K562 (cell line): Measurements from ENCODE around the gene TMEM107. TPM values are rescaled to one million over a fixed set of nuclear protein-coding genes. Genes with fewer than 3 reads are reported as not detected.

Source experiments
- ARID1B ChIP-seq: fragments of 450-650 bp; IDR thresholded peaks from 2 replicates; pipeline ENCODE4 v1.6.1; 2016; ENCODE audit warnings: antibody characterized with exemption, mild to moderate bottlenecking, inconsistent platforms
- BACH1 ChIP-seq: fragments of 200-800 bp; sonication (Bioruptor generic); IDR thresholded peaks from 2 replicates; pipeline ENCODE4 v1.6.1; 2016; ENCODE audit warnings: missing genetic modification characterization, missing compliant biosample characterization
- BCL6 ChIP-seq: fragments of 250-450 bp; sonication (Bioruptor Pico); IDR thresholded peaks from 2 replicates; pipeline ENCODE4 v1.4.0; 2020
- CBX1 ChIP-seq: sonication (generic); IDR thresholded peaks from 2 replicates; pipeline ENCODE4 v1.6.1; 2016; ENCODE audit warnings: antibody characterized with exemption, low read depth, mild to moderate bottlenecking
- CEBPB ChIP-seq: fragments of 450-650 bp; IDR thresholded peaks from 2 replicates; pipeline ENCODE4 v1.6.1; 2016; ENCODE audit warnings: missing genetic modification characterization, missing compliant biosample characterization
- CREM ChIP-seq: IDR thresholded peaks from 2 replicates; pipeline ENCODE4 v1.6.1; 2014; ENCODE audit warnings: antibody characterized with exemption, low read depth
- EP300 ChIP-seq: IDR thresholded peaks from 2 replicates; pipeline ENCODE4 v1.6.1; 2012; ENCODE audit warnings: low read length, improper control_type of control experiment
- GABPB1 ChIP-seq: sonication (generic); formaldehyde crosslinking; IDR thresholded peaks from 2 replicates; pipeline ENCODE4 v1.8.0; 2022; ENCODE audit warnings: mild to moderate bottlenecking, missing genetic modification reagents
- LCOR ChIP-seq: sonication (generic); formaldehyde crosslinking; IDR thresholded peaks from 2 replicates; pipeline ENCODE4 v1.8.0; 2022; ENCODE audit warnings: mild to moderate bottlenecking, missing genetic modification reagents
- PHF20 ChIP-seq: fragments of 450-650 bp; IDR thresholded peaks from 2 replicates; pipeline ENCODE4 v1.6.1; 2018; ENCODE audit not compliant: partially characterized antibody
- RFX5 ChIP-seq: IDR thresholded peaks from 2 replicates; pipeline ENCODE4 v1.6.1; 2011; ENCODE audit warnings: low read depth, mild to moderate bottlenecking, improper control_type of control experiment, low read length
- THRA ChIP-seq: fragments of 450-650 bp; IDR thresholded peaks from 2 replicates; pipeline ENCODE4 v1.6.1; 2017; ENCODE audit warnings: mild to moderate bottlenecking, moderate library complexity
- TOE1 ChIP-seq, 2 experiments: fragments of 450-650 bp in 1 of 2; sonication (generic) in 1 of 2; formaldehyde crosslinking in 1 of 2; IDR thresholded peaks; 2 replicates each; pipeline versions ENCODE4 v1.7.1 to v1.8.0; 2016 to 2022; ENCODE audit warnings: borderline replicate concordance in 2 of 2, mild to moderate bottlenecking in 2 of 2, antibody characterized with exemption in 1 of 2, inconsistent platforms in 1 of 2, low read depth in 1 of 2, missing genetic modification reagents in 1 of 2, moderate library complexity in 1 of 2
- ZBED1 ChIP-seq: IDR thresholded peaks from 2 replicates; pipeline ENCODE4 v1.6.1; 2014
- ZNF197 ChIP-seq: fragments of 200-800 bp; sonication (Bioruptor generic); IDR thresholded peaks from 2 replicates; pipeline ENCODE4 v1.6.1; 2016; ENCODE audit warnings: low read depth, missing genetic modification characterization, missing compliant biosample characterization
- ZNF583 ChIP-seq: fragments of 250-450 bp; sonication (Bioruptor Pico); IDR thresholded peaks from 2 replicates; pipeline ENCODE4 v1.4.0; 2020
- polyA plus RNA-seq, 8 experiments: library from polyadenylated mRNA; depleted of rRNA in 4 of 8; stranded (reverse) in 5 of 8; unstranded in 3 of 8; fragments of >200 nt; fragmentation: Nextera tagmentation in 2 of 8; fragmentation: Illumina TruSeq in 1 of 8; extraction: Ambion mirVana in 2 of 8; extraction: Trizol in 1 of 8; gene quantifications; 2 replicates each; pipeline versions ENCODE4 v1.2.1 to v1.2.3, GENCODE V29; 2011 to 2014; ENCODE audit warnings: inconsistent platforms in 1 of 8, missing spikeins in 1 of 8
- total RNA-seq, 7 experiments: library from RNA; depleted of rRNA in 6 of 7; stranded (reverse); fragments of >200 nt in 6 of 7; fragmentation: Illumina TruSeq in 2 of 7; extraction: Trizol in 2 of 7; gene quantifications; 2 replicates each; pipeline versions ENCODE4 v1.2.1 to v1.2.3, GENCODE V29; 2011 to 2021; ENCODE audit warnings: low replicate concordance in 1 of 7
- TF ChIP-seq, protein P1 (sequence below), 2 experiments: fragments of 200-800 bp in 1 of 2; sonication (Bioruptor generic) in 1 of 2; sonication (generic) in 1 of 2; formaldehyde crosslinking in 1 of 2; IDR thresholded peaks in 1 of 2; conservative IDR thresholded peaks in 1 of 2; 2 replicates each; pipeline versions ENCODE4 v1.5.0 to v1.6.1; 2016 to 2020; ENCODE audit warnings: missing compliant biosample characterization in 1 of 2, missing genetic modification characterization in 1 of 2, missing genetic modification reagents in 1 of 2
- TF ChIP-seq, protein P2 (sequence below), 2 experiments: IDR thresholded peaks; 2 replicates each; pipeline ENCODE4 v1.6.1; 2011; ENCODE audit warnings: borderline replicate concordance in 1 of 2, control low read depth in 1 of 2, low read depth in 1 of 2, low read length in 1 of 2, mild to moderate bottlenecking in 1 of 2, mixed read lengths in 1 of 2, moderate library complexity in 1 of 2; ENCODE audit not compliant: insufficient read depth in 1 of 2, insufficient read length in 1 of 2, poor library complexity in 1 of 2, severe bottlenecking in 1 of 2; ENCODE audit errors: extremely low read depth in 1 of 2
- TF ChIP-seq, protein P3 (sequence below): fragments of 250-450 bp; sonication (Bioruptor Pico); IDR thresholded peaks from 2 replicates; pipeline ENCODE4 v1.5.0; 2020; ENCODE audit warnings: mild to moderate bottlenecking, borderline replicate concordance
- TF ChIP-seq, protein P4 (sequence below): fragments of 450-650 bp; formaldehyde crosslinking; IDR thresholded peaks from 2 replicates; pipeline ENCODE4 v1.4.0; 2022; ENCODE audit warnings: mild to moderate bottlenecking, moderate library complexity

The TMEM107 gene
- total and polyA plus RNA-seq, 9 of the 15 experiments (the other 6 are each of a cell fraction or from before 2014, with no cell fraction given): 7.1 to 26.2 (median 16.9) TPM

DNA sequence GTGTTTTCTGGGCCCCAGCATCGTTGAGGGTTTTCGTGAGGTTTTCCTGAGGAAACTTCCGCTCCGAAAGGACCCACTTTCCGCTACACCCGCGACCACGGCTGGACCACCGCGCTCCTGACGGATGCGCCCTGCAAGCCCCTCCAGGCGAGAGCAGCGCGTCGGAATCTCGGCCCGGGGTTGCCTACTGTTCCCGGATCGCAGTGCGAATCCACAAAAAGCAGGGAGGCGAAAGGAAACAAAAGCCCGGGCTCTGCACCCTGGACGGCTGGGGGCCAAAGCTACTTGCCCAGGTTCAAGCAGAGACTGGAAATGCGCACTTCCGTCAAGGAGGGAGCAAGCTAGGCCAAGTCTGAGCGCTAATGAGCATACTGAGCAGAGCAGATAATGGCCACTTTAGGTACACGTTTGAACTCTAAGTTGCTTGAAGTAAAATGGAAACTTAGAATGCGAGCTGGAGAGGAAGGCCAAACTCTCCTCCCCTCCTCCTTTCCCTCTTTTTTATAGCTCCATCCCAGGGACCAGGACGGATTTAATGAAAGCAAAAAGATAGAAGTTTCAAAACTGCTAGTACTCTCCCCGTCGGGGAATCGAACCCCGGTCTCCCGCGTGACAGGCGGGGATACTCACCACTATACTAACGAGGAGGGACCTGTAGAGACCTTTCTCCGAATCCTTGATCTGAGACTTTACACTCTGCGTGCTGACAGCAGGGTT lies 45.6 kb upstream of the TMEM107 start (continued):
- TF ChIP-seq ZNF583 (CRISPR knock-in tag): no peak
- no peak for TF ChIP-seq PHF20
- no peak; the same call in 1 of the 2 replicates for TF ChIP-seq GABPB1
- TF ChIP-seq, protein P1, sequence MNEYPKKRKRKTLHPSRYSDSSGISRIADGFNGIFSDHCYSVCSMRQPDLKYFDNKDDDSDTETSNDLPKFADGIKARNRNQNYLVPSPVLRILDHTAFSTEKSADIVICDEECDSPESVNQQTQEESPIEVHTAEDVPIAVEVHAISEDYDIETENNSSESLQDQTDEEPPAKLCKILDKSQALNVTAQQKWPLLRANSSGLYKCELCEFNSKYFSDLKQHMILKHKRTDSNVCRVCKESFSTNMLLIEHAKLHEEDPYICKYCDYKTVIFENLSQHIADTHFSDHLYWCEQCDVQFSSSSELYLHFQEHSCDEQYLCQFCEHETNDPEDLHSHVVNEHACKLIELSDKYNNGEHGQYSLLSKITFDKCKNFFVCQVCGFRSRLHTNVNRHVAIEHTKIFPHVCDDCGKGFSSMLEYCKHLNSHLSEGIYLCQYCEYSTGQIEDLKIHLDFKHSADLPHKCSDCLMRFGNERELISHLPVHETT (CRISPR knock-in tag; conservative IDR thresholded peaks at IDR 0.05 in 1 of 2, IDR thresholded peaks at IDR 0.05 in 1 of 2): no peak
- no peak for TF ChIP-seq BCL6 (CRISPR knock-in tag)
- TF ChIP-seq BACH1 (tag): no peak
- no peak for TF ChIP-seq ZNF197
- no peak for TF ChIP-seq ARID1B
- TF ChIP-seq, protein P2, sequence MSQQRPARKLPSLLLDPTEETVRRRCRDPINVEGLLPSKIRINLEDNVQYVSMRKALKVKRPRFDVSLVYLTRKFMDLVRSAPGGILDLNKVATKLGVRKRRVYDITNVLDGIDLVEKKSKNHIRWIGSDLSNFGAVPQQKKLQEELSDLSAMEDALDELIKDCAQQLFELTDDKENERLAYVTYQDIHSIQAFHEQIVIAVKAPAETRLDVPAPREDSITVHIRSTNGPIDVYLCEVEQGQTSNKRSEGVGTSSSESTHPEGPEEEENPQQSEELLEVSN (IDR thresholded peaks at IDR 0.05; ENCODE audit: borderline replicate concordance in 1 of 2, extremely low read depth in 1 of 2, insufficient read depth in 1 of 2, insufficient read length in 1 of 2, low read depth in 1 of 2, low read length in 1 of 2, poor library complexity in 1 of 2, severe bottlenecking in 1 of 2): no peak
- 0 out of 2 replicates have a peak, but pooled peaks have one; percentile 13 for TF ChIP-seq ZBED1
- TF ChIP-seq, protein P3, sequence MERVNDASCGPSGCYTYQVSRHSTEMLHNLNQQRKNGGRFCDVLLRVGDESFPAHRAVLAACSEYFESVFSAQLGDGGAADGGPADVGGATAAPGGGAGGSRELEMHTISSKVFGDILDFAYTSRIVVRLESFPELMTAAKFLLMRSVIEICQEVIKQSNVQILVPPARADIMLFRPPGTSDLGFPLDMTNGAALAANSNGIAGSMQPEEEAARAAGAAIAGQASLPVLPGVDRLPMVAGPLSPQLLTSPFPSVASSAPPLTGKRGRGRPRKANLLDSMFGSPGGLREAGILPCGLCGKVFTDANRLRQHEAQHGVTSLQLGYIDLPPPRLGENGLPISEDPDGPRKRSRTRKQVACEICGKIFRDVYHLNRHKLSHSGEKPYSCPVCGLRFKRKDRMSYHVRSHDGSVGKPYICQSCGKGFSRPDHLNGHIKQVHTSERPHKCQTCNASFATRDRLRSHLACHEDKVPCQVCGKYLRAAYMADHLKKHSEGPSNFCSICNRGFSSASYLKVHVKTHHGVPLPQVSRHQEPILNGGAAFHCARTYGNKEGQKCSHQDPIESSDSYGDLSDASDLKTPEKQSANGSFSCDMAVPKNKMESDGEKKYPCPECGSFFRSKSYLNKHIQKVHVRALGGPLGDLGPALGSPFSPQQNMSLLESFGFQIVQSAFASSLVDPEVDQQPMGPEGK (CRISPR knock-in tag): no peak
- no peak for TF ChIP-seq THRA
- TF ChIP-seq EP300: peak; percentile 45
- TF ChIP-seq, protein P4, sequence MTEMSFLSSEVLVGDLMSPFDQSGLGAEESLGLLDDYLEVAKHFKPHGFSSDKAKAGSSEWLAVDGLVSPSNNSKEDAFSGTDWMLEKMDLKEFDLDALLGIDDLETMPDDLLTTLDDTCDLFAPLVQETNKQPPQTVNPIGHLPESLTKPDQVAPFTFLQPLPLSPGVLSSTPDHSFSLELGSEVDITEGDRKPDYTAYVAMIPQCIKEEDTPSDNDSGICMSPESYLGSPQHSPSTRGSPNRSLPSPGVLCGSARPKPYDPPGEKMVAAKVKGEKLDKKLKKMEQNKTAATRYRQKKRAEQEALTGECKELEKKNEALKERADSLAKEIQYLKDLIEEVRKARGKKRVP: no peak
- TF ChIP-seq LCOR: peak; percentile 45
- TF ChIP-seq TOE1 (IDR thresholded peaks at IDR 0.05; ENCODE audit: borderline replicate concordance): no peak; the same call in none of the 2 replicates
- no peak for TF ChIP-seq TOE1 (CRISPR knock-in tag; IDR thresholded peaks at IDR 0.05; ENCODE audit: borderline replicate concordance, low read depth)
- 0 out of 2 replicates have a peak, but pooled peaks have one; percentile 13 for TF ChIP-seq CREM
- TF ChIP-seq RFX5: peak; percentile 13; the same call in 1 of the 2 replicates
- TF ChIP-seq CEBPB (tag): peak; percentile 79
- TF ChIP-seq CBX1: no peak
